ENCODE data around the gene COL23A1.

Gene COL23A1

DNA sequence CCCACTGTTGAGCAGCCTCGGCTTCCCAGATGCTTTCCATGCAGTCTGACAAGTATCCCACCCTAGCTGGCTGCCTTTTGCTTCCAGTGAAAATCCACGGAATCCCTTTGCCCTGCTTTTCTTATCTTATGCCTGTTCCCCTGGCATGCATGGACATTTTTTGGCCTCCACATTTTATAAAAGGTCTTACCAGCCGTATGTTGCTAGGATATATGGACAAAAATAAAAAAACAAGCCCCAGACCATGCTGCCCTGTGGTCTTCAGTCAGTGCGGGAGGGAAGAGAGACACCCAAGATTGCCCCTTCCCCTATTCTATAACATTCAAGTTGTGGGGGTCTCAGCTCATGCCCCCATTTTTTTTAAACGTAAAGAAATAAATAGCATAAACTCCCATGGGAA lies 129.6 kb downstream of the COL23A1 start:
- Histone ChIP-seq H3K9me3 (no peaks in the 10 kb centered on the region), H3K27ac (no peak overlapping the region), H3K4me3 (ENCODE audit: low read depth in 1 of 2, low read length in 1 of 2) (no peak overlapping the region), H3K4me1 (ENCODE audit: control insufficient read depth in 1 of 2, insufficient read depth in 1 of 2, low read depth in 1 of 2, low read length in 1 of 2) (peaks cover 18 to 35% of the 10 kb centered on the region in 2 experiments), H3K27me3 (no peaks in the 10 kb centered on the region), H3K36me3 (no peaks in the 10 kb centered on the region)
- no peak for TF ChIP-seq CTCF (IDR thresholded peaks at IDR 0.05)

GRCh38 chr5:178460174-178460573 lies 130.0 kb downstream of the COL23A1 start:
- Histone ChIP-seq H3K36me3 (no peaks in the 10 kb centered on the region), H3K9me3 (no peaks in the 10 kb centered on the region), H3K27me3 (no peaks in the 10 kb centered on the region), H3K4me3 (ENCODE audit: low read depth in 1 of 2, low read length in 1 of 2) (no peak overlapping the region), H3K4me1 (ENCODE audit: control insufficient read depth in 1 of 2, insufficient read depth in 1 of 2, low read depth in 1 of 2, low read length in 1 of 2) (peaks cover 14 to 30% of the 10 kb centered on the region in 2 experiments), H3K27ac (no peak overlapping the region)
- no peak for TF ChIP-seq CTCF (IDR thresholded peaks at IDR 0.05)

DNA sequence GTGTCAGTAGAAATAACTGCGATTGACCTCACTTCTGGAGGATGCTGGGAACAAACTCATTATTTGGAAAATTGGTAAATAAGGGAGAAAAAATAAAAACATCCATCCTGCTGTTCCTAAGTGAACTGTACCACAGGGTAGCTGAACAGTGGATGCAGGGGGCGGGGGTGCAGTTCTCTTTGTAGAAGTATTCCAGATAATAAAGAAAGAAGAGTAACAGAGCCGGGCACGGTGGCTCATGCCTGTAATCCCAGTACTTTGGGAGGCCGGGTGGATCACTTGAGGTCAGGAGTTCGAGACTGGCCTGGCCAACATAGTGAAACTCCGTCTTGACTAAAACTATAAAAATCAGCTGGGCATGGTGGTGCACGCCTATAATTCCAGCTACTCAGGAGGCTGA lies 132.1 kb downstream of the COL23A1 start:
- no peaks in the 10 kb centered on the region for H3K9me3 ChIP-seq
- H3K27me3 ChIP-seq = no peaks in the 10 kb centered on the region
- H3K27ac ChIP-seq = no peak overlapping the region
- no peak overlapping the region for H3K4me3 ChIP-seq (ENCODE audit: low read depth in 1 of 2, low read length in 1 of 2)
- no peak for TF ChIP-seq CTCF (IDR thresholded peaks at IDR 0.05)
- no peaks in the 10 kb centered on the region for H3K36me3 ChIP-seq
- H3K4me1 ChIP-seq (ENCODE audit: control insufficient read depth in 1 of 2, insufficient read depth in 1 of 2, low read depth in 1 of 2, low read length in 1 of 2) = peaks cover 7 to 17% of the 10 kb centered on the region in 2 experiments

DNA sequence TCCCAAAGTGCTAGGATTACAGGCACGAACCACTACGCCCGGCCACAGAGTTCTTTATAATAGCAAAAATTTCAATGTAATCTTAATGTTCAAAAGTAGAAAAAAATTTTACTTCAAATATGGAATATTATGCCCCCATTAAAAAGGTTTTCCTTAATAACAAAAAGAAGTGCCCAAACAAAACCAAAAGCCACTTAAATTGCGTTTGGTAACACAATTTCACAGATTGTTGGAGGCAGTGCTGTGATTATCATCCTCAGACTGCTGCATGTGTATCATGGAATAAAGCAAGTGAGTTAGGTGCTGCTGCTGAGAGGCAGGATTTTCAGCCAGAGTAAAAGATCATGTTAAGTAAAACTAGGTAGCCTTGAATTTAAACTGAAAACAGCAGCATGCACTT lies 132.7 kb downstream of the COL23A1 start:
- no peak overlapping the region for H3K27ac ChIP-seq
- no peak overlapping the region for H3K4me3 ChIP-seq (ENCODE audit: low read depth in 1 of 2, low read length in 1 of 2)
- H3K36me3 ChIP-seq = no peaks in the 10 kb centered on the region
- peaks cover 7 to 13% of the 10 kb centered on the region in 2 experiments for H3K4me1 ChIP-seq (ENCODE audit: control insufficient read depth in 1 of 2, insufficient read depth in 1 of 2, low read depth in 1 of 2, low read length in 1 of 2)
- TF ChIP-seq CTCF (IDR thresholded peaks at IDR 0.05) = no peak
- no peaks in the 10 kb centered on the region for H3K27me3 ChIP-seq
- H3K9me3 ChIP-seq = no peaks in the 10 kb centered on the region

GRCh38 chr5:178455480-178455835 lies 134.7 kb downstream of the COL23A1 start:
- Histone ChIP-seq H3K4me3 (ENCODE audit: low read depth in 1 of 2, low read length in 1 of 2) (no peak overlapping the region), H3K27ac (no peak overlapping the region), H3K27me3 (no peaks in the 10 kb centered on the region), H3K4me1 (ENCODE audit: control insufficient read depth in 1 of 2, insufficient read depth in 1 of 2, low read depth in 1 of 2, low read length in 1 of 2) (peaks cover 3 to 9% of the 10 kb centered on the region in 2 experiments), H3K9me3 (no peaks in the 10 kb centered on the region), H3K36me3 (no peaks in the 10 kb centered on the region)
- no peak for TF ChIP-seq CTCF (IDR thresholded peaks at IDR 0.05)

Data from neutrophil (primary cell).